Dendritic cell treated with granulocyte-macrophage colony-stimulating factor and Interleukin-4, amounts not matched to agents 40 ng/mL and 50 ng/mL, for 4 days (primary cell): ENCODE data around the gene JAZF1.

Experiments
- H3K27ac Mint-ChIP-seq: one replicate; pipeline ENCODE4 v1.8.0; 2022; ENCODE audit warnings: mild to moderate bottlenecking, mixed read lengths
- H3K27me3 Mint-ChIP-seq: one replicate; pipeline ENCODE4 v1.8.0; 2022; ENCODE audit warnings: mild to moderate bottlenecking, mixed read lengths
- H3K36me3 Mint-ChIP-seq: one replicate; pipeline ENCODE4 v1.8.0; 2022; ENCODE audit warnings: low read depth, mixed read lengths
- H3K4me1 Mint-ChIP-seq: one replicate; pipeline ENCODE4 v1.8.0; 2022; ENCODE audit warnings: low read depth, mixed read lengths
- H3K4me3 Mint-ChIP-seq: one replicate; pipeline ENCODE4 v1.8.0; 2022; ENCODE audit warnings: mild to moderate bottlenecking, moderate library complexity, mixed read lengths
- H3K9me3 Mint-ChIP-seq: one replicate; pipeline ENCODE4 v1.8.0; 2022; ENCODE audit warnings: mixed read lengths
- intact Hi-C: fragments of 100-400 bp; cut with micrococcal nuclease; formaldehyde crosslinking; loops from one replicate; pipeline ENCODE4 v1.15.0; 2022

The JAZF1 gene

GRCh38 chr7:28072876-28073514 lies 107.6 kb downstream of the JAZF1 start:
- intact Hi-C loops = no loop called here

DNA sequence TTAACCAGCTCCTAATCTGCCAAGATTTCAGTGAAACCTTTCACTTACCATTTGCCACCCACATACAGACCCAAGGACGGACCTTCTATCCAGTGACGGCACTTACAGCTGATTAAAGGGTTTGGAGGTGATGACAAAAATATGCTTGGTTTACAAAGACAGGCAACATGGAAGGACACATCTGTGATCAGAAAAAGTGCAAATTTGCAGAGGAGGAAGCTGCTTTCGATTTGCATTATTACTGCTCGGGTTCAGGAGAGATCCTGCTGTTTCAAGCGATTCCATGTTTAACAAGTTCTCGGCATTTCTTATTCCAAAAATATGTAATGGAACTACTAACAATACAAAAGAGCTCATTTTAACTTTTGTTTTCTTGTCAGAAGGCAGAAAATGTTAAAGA lies 109.0 kb downstream of the JAZF1 start:
- Mint-ChIP-seq H3K4me1 (no peaks in the 10 kb centered on the region), H3K27me3 (no peaks in the 10 kb centered on the region), H3K4me3 (no peak overlapping the region), H3K9me3 (no peaks in the 10 kb centered on the region), H3K36me3 (no peaks in the 10 kb centered on the region), H3K27ac (no peak overlapping the region)
- intact Hi-C loops = no loop called here

More at GRCh38 chr7:28072876-28073514, 107.6 kb downstream of the JAZF1 start:
- no peak overlapping the region for H3K4me3 Mint-ChIP-seq
- H3K4me1 Mint-ChIP-seq = peaks cover 5% of the 10 kb centered on the region
- H3K27me3 Mint-ChIP-seq = no peaks in the 10 kb centered on the region
- no peaks in the 10 kb centered on the region for H3K9me3 Mint-ChIP-seq
- H3K27ac Mint-ChIP-seq = no peak overlapping the region
- no peaks in the 10 kb centered on the region for H3K36me3 Mint-ChIP-seq

GRCh38 chr7:28070297-28071055 lies 110.1 kb downstream of the JAZF1 start:
- no peaks in the 10 kb centered on the region for H3K4me1 Mint-ChIP-seq
- no peaks in the 10 kb centered on the region for H3K27me3 Mint-ChIP-seq

GRCh38 chr7:28069807-28070206 lies 110.8 kb downstream of the JAZF1 start:
- Mint-ChIP-seq H3K27ac (no peak overlapping the region), H3K27me3 (no peaks in the 10 kb centered on the region), H3K4me3 (no peak overlapping the region), H3K36me3 (no peaks in the 10 kb centered on the region), H3K4me1 (peaks cover 6% of the 10 kb centered on the region), H3K9me3 (no peaks in the 10 kb centered on the region)
- intact Hi-C loops = no loop called here

More at GRCh38 chr7:28070297-28071055, 110.1 kb downstream of the JAZF1 start:
- no peak overlapping the region for H3K4me3 Mint-ChIP-seq
- H3K9me3 Mint-ChIP-seq = no peaks in the 10 kb centered on the region
- no peak overlapping the region for H3K27ac Mint-ChIP-seq
- intact Hi-C loops = no loop called here
- no peaks in the 10 kb centered on the region for H3K36me3 Mint-ChIP-seq

GRCh38 chr7:28069388-28069787 lies 111.2 kb downstream of the JAZF1 start:
- no peak overlapping the region for H3K4me3 Mint-ChIP-seq
- H3K27me3 Mint-ChIP-seq = no peaks in the 10 kb centered on the region
- no peaks in the 10 kb centered on the region for H3K36me3 Mint-ChIP-seq
- peaks cover 6% of the 10 kb centered on the region for H3K4me1 Mint-ChIP-seq
- H3K27ac Mint-ChIP-seq = no peak overlapping the region
- H3K9me3 Mint-ChIP-seq = no peaks in the 10 kb centered on the region
- intact Hi-C loops = no loop called here

GRCh38 chr7:28068811-28069216 lies 111.8 kb downstream of the JAZF1 start:
- H3K4me1 Mint-ChIP-seq = peaks cover 6% of the 10 kb centered on the region
- no peak overlapping the region for H3K4me3 Mint-ChIP-seq
- no peak overlapping the region for H3K27ac Mint-ChIP-seq
- no peaks in the 10 kb centered on the region for H3K27me3 Mint-ChIP-seq
- intact Hi-C loops = no loop called here
- H3K9me3 Mint-ChIP-seq = no peaks in the 10 kb centered on the region
- H3K36me3 Mint-ChIP-seq = no peaks in the 10 kb centered on the region

GRCh38 chr7:28067171-28067570 lies 113.4 kb downstream of the JAZF1 start:
- Mint-ChIP-seq H3K36me3 (no peaks in the 10 kb centered on the region), H3K27ac (no peak overlapping the region), H3K4me1 (peaks cover 17% of the 10 kb centered on the region), H3K27me3 (no peaks in the 10 kb centered on the region), H3K9me3 (no peaks in the 10 kb centered on the region), H3K4me3 (no peak overlapping the region)
- intact Hi-C loops = no loop called here

GRCh38 chr7:28065721-28066285 lies 114.8 kb downstream of the JAZF1 start:
- H3K27ac Mint-ChIP-seq = no peak overlapping the region
- no peaks in the 10 kb centered on the region for H3K27me3 Mint-ChIP-seq
- no peak overlapping the region for H3K4me3 Mint-ChIP-seq
- H3K4me1 Mint-ChIP-seq = peaks cover 18% of the 10 kb centered on the region
- no peaks in the 10 kb centered on the region for H3K36me3 Mint-ChIP-seq
- intact Hi-C loops = no loop called here
- H3K9me3 Mint-ChIP-seq = no peaks in the 10 kb centered on the region

GRCh38 chr7:28065308-28065707 lies 115.3 kb downstream of the JAZF1 start:
- H3K36me3 Mint-ChIP-seq = no peaks in the 10 kb centered on the region
- H3K27ac Mint-ChIP-seq = peak overlapping the region; percentile 18
- peaks cover 18% of the 10 kb centered on the region for H3K4me1 Mint-ChIP-seq
- intact Hi-C loops = no loop called here
- no peaks in the 10 kb centered on the region for H3K27me3 Mint-ChIP-seq
- no peak overlapping the region for H3K4me3 Mint-ChIP-seq
- H3K9me3 Mint-ChIP-seq = no peaks in the 10 kb centered on the region

GRCh38 chr7:28064437-28064836 lies 116.2 kb downstream of the JAZF1 start:
- H3K4me3 Mint-ChIP-seq = no peak overlapping the region
- H3K36me3 Mint-ChIP-seq = no peaks in the 10 kb centered on the region
- intact Hi-C loops = no loop called here
- no peaks in the 10 kb centered on the region for H3K9me3 Mint-ChIP-seq
- no peak overlapping the region for H3K27ac Mint-ChIP-seq
- no peaks in the 10 kb centered on the region for H3K27me3 Mint-ChIP-seq
- peaks cover 18% of the 10 kb centered on the region for H3K4me1 Mint-ChIP-seq

GRCh38 chr7:28062197-28062991 lies 118.2 kb downstream of the JAZF1 start:
- H3K4me1 Mint-ChIP-seq = peaks cover 18% of the 10 kb centered on the region
- intact Hi-C loops = loop anchor here (2.0 kb wide), 1 partner anchor 34 kb away; no protein-coding TSS in a partner anchor
- no peaks in the 10 kb centered on the region for H3K9me3 Mint-ChIP-seq
- no peaks in the 10 kb centered on the region for H3K27me3 Mint-ChIP-seq
- H3K36me3 Mint-ChIP-seq = no peaks in the 10 kb centered on the region
- H3K27ac Mint-ChIP-seq = no peak overlapping the region
- no peak overlapping the region for H3K4me3 Mint-ChIP-seq

DNA sequence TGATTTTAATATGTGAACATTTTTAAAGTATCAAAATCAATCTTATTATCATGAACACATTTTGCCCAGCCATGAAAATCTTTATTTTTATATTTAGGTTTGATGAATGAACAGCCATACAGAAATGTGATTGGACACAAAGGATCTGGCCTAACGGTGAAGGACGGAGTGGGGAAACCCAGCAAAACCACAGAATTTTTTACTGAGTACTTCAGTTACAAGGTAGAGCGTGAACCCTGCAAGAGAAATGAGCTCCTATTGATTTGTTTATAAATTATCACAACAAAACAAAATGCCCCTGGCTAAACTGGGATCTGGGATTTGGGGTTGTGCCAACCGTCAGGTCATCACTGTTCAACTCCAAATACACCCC lies 118.8 kb downstream of the JAZF1 start:
- Mint-ChIP-seq H3K36me3 (no peaks in the 10 kb centered on the region), H3K9me3 (no peaks in the 10 kb centered on the region), H3K4me1 (peaks cover 18% of the 10 kb centered on the region), H3K27me3 (no peaks in the 10 kb centered on the region), H3K27ac (no peak overlapping the region), H3K4me3 (no peak overlapping the region)
- intact Hi-C loops = loop anchor here (2.0 kb wide), 1 partner anchor 35 kb away; no protein-coding TSS in a partner anchor

DNA sequence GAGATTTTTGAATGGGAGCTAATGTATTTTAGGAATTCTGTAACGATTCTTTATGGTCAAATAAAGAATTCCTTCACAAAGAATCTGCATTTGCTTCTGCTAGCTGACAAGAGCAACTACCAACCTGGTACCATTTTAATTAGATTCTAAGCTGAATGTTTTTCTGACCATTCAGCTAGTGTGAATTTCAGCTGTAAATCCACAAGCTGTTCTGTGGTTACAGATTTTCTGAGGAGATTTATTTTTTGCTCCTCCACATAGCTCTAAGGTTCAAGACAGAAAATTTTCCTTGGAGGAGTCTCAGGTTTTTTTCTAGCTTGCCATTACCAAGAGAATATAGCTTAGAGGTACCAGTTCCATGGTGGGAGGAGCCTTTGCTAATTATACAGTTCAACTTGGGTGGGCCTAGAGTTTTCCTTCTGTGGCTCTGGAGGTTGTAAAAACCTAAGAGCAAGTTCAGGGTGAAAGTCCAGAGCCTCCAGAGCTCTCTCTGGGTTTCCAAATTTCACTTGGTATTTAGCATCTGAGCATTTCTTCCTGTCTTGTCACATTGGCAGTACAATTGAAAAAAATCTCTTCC lies 120.1 kb downstream of the JAZF1 start:
- H3K9me3 Mint-ChIP-seq = no peaks in the 10 kb centered on the region
- peaks cover 18% of the 10 kb centered on the region for H3K4me1 Mint-ChIP-seq
- H3K36me3 Mint-ChIP-seq = no peaks in the 10 kb centered on the region
- no peaks in the 10 kb centered on the region for H3K27me3 Mint-ChIP-seq
- H3K27ac Mint-ChIP-seq = no peak overlapping the region
- intact Hi-C loops = no loop called here
- H3K4me3 Mint-ChIP-seq = no peak overlapping the region
